ENCODE results near the gene CHRNA5. TPM values are rescaled to one million over a fixed set of nuclear protein-coding genes. Genes with fewer than 3 reads are reported as not detected.
A peak's percentile ranks its signal among the peaks of the same experiment; 100 is the strongest.
"Not testable (repeated sequence)": the region's sequence is repeated elsewhere in the genome, so short reads cannot be mapped to it uniquely, and the experiment has no call there.

Gene CHRNA5
- total RNA-seq, 1 experiment from 2014 or later, result not detected

- H3K4me3 ChIP-seq (ENCODE audit: low read length), result no peak overlapping the region
- no peaks in the 10 kb centered on the region for H3K9me2 ChIP-seq (replicated peaks; ENCODE audit: insufficient read depth, low read length)
- no peak for DNase-seq
- H3K9ac ChIP-seq (ENCODE audit: low read length), result no peak overlapping the region
- H3K79me2 ChIP-seq (ENCODE audit: low read length), result no peaks in the 10 kb centered on the region
- H3K36me3 ChIP-seq (ENCODE audit: insufficient read depth, low read length), result no peaks in the 10 kb centered on the region
- H3K4me2 ChIP-seq (ENCODE audit: low read depth, low read length, poor library complexity, severe bottlenecking), result no peak overlapping the region
- H3K27ac ChIP-seq (ENCODE audit: low read length), result no peak overlapping the region
- no peaks in the 10 kb centered on the region for H4K20me1 ChIP-seq (ENCODE audit: insufficient read depth, low read depth, low read length)
- no peak overlapping the region for H2AFZ ChIP-seq (ENCODE audit: low read length)
- no peaks in the 10 kb centered on the region for H3K9me3 ChIP-seq (ENCODE audit: low read length)
- H3K27me3 ChIP-seq (ENCODE audit: low read length), result no peaks in the 10 kb centered on the region
- no peaks in the 10 kb centered on the region for H3K4me1 ChIP-seq (ENCODE audit: low read length)
Measured at GRCh38 chr15:78605201-78605600, 39.9 kb downstream of the CHRNA5 start.

- Histone ChIP-seq H2AFZ (ENCODE audit: low read length) (no peak overlapping the region), H3K4me1 (ENCODE audit: low read length) (no peaks in the 10 kb centered on the region), H3K9me2 (replicated peaks; ENCODE audit: insufficient read depth, low read length) (no peaks in the 10 kb centered on the region), H3K4me3 (ENCODE audit: low read length) (no peak overlapping the region), H4K20me1 (ENCODE audit: insufficient read depth, low read depth, low read length) (no peaks in the 10 kb centered on the region), H3K9ac (ENCODE audit: low read length) (no peak overlapping the region), H3K9me3 (ENCODE audit: low read length) (no peaks in the 10 kb centered on the region), H3K27ac (ENCODE audit: low read length) (no peak overlapping the region), H3K27me3 (ENCODE audit: low read length) (no peaks in the 10 kb centered on the region), H3K79me2 (ENCODE audit: low read length) (no peaks in the 10 kb centered on the region), H3K36me3 (ENCODE audit: insufficient read depth, low read length) (no peaks in the 10 kb centered on the region), H3K4me2 (ENCODE audit: low read depth, low read length, poor library complexity, severe bottlenecking) (no peak overlapping the region)
- peak; percentile 33 for DNase-seq
Measured at GRCh38 chr15:78605680-78606079, 40.4 kb downstream of the CHRNA5 start.

- H4K20me1 ChIP-seq (ENCODE audit: insufficient read depth, low read depth, low read length); H3K9ac ChIP-seq (ENCODE audit: low read length); H2AFZ ChIP-seq (ENCODE audit: low read length); H3K79me2 ChIP-seq (ENCODE audit: low read length); H3K36me3 ChIP-seq (ENCODE audit: insufficient read depth, low read length); H3K27me3 ChIP-seq (ENCODE audit: low read length); H3K9me2 ChIP-seq (replicated peaks; ENCODE audit: insufficient read depth, low read length); H3K4me1 ChIP-seq (ENCODE audit: low read length); H3K4me3 ChIP-seq (ENCODE audit: low read length); H3K9me3 ChIP-seq (ENCODE audit: low read length); H3K4me2 ChIP-seq (ENCODE audit: low read depth, low read length, poor library complexity, severe bottlenecking); H3K27ac ChIP-seq (ENCODE audit: low read length); DNase-seq: not testable (repeated sequence)
Measured at GRCh38 chr15:78609551-78609950, 44.2 kb downstream of the CHRNA5 start.

- Histone ChIP-seq H3K4me3 (ENCODE audit: low read length) (no peak overlapping the region), H3K79me2 (ENCODE audit: low read length) (no peaks in the 10 kb centered on the region), H4K20me1 (ENCODE audit: insufficient read depth, low read depth, low read length) (no peaks in the 10 kb centered on the region), H3K4me2 (ENCODE audit: low read depth, low read length, poor library complexity, severe bottlenecking) (no peak overlapping the region), H3K9me2 (replicated peaks; ENCODE audit: insufficient read depth, low read length) (no peaks in the 10 kb centered on the region), H3K27me3 (ENCODE audit: low read length) (no peaks in the 10 kb centered on the region), H3K9ac (ENCODE audit: low read length) (no peak overlapping the region), H3K36me3 (ENCODE audit: insufficient read depth, low read length) (no peaks in the 10 kb centered on the region), H3K27ac (ENCODE audit: low read length) (no peak overlapping the region), H3K4me1 (ENCODE audit: low read length) (no peaks in the 10 kb centered on the region), H3K9me3 (ENCODE audit: low read length) (no peaks in the 10 kb centered on the region), H2AFZ (ENCODE audit: low read length) (no peak overlapping the region)
- DNase-seq, result no peak
Measured at GRCh38 chr15:78614021-78614420, 48.7 kb downstream of the CHRNA5 start.

- H3K27me3 ChIP-seq (ENCODE audit: low read length), result no peaks in the 10 kb centered on the region
- no peak overlapping the region for H3K9ac ChIP-seq (ENCODE audit: low read length)
- H3K4me1 ChIP-seq (ENCODE audit: low read length), result no peaks in the 10 kb centered on the region
- no peaks in the 10 kb centered on the region for H4K20me1 ChIP-seq (ENCODE audit: insufficient read depth, low read depth, low read length)
- H3K9me2 ChIP-seq (replicated peaks; ENCODE audit: insufficient read depth, low read length), result no peaks in the 10 kb centered on the region
- no peaks in the 10 kb centered on the region for H3K36me3 ChIP-seq (ENCODE audit: insufficient read depth, low read length)
- no peak overlapping the region for H2AFZ ChIP-seq (ENCODE audit: low read length)
- H3K79me2 ChIP-seq (ENCODE audit: low read length), result no peaks in the 10 kb centered on the region
- no peak overlapping the region for H3K4me2 ChIP-seq (ENCODE audit: low read depth, low read length, poor library complexity, severe bottlenecking)
- no peak overlapping the region for H3K27ac ChIP-seq (ENCODE audit: low read length)
- H3K9me3 ChIP-seq (ENCODE audit: low read length), result no peaks in the 10 kb centered on the region
- H3K4me3 ChIP-seq (ENCODE audit: low read length), result no peak overlapping the region
- DNase-seq, result no peak
Measured at GRCh38 chr15:78615151-78615589, 49.9 kb downstream of the CHRNA5 start.

- no peaks in the 10 kb centered on the region for H3K27me3 ChIP-seq (ENCODE audit: low read length)
- no peak for DNase-seq
Measured at GRCh38 chr15:78616506-78616905, 51.2 kb downstream of the CHRNA5 start.

GRCh38 chr15:78617076-78617475 is 51.8 kb downstream of the CHRNA5 start:
- DNase-seq, result no peak
- H3K9me3 ChIP-seq (ENCODE audit: low read length), result no peaks in the 10 kb centered on the region
- H3K27ac ChIP-seq (ENCODE audit: low read length), result no peak overlapping the region
- H3K4me2 ChIP-seq (ENCODE audit: low read depth, low read length, poor library complexity, severe bottlenecking), result no peak overlapping the region
- H3K79me2 ChIP-seq (ENCODE audit: low read length), result no peaks in the 10 kb centered on the region
- no peaks in the 10 kb centered on the region for H3K36me3 ChIP-seq (ENCODE audit: insufficient read depth, low read length)
- H3K9ac ChIP-seq (ENCODE audit: low read length), result no peak overlapping the region
- H2AFZ ChIP-seq (ENCODE audit: low read length), result no peak overlapping the region
- H3K4me3 ChIP-seq (ENCODE audit: low read length), result no peak overlapping the region
- H3K27me3 ChIP-seq (ENCODE audit: low read length), result no peaks in the 10 kb centered on the region
- H3K4me1 ChIP-seq (ENCODE audit: low read length), result no peaks in the 10 kb centered on the region
- no peaks in the 10 kb centered on the region for H4K20me1 ChIP-seq (ENCODE audit: insufficient read depth, low read depth, low read length)
- H3K9me2 ChIP-seq (replicated peaks; ENCODE audit: insufficient read depth, low read length), result no peaks in the 10 kb centered on the region

More at GRCh38 chr15:78616506-78616905, 51.2 kb downstream of the CHRNA5 start:
- Histone ChIP-seq H3K4me3 (ENCODE audit: low read length) (no peak overlapping the region), H3K9me3 (ENCODE audit: low read length) (no peaks in the 10 kb centered on the region), H4K20me1 (ENCODE audit: insufficient read depth, low read depth, low read length) (no peaks in the 10 kb centered on the region), H3K4me1 (ENCODE audit: low read length) (no peaks in the 10 kb centered on the region), H3K4me2 (ENCODE audit: low read depth, low read length, poor library complexity, severe bottlenecking) (no peak overlapping the region), H2AFZ (ENCODE audit: low read length) (no peak overlapping the region), H3K9me2 (replicated peaks; ENCODE audit: insufficient read depth, low read length) (no peaks in the 10 kb centered on the region), H3K9ac (ENCODE audit: low read length) (no peak overlapping the region), H3K36me3 (ENCODE audit: insufficient read depth, low read length) (no peaks in the 10 kb centered on the region), H3K27ac (ENCODE audit: low read length) (no peak overlapping the region), H3K79me2 (ENCODE audit: low read length) (no peaks in the 10 kb centered on the region)

GRCh38 chr15:78617516-78617915 is 52.2 kb downstream of the CHRNA5 start:
- Histone ChIP-seq H4K20me1 (ENCODE audit: insufficient read depth, low read depth, low read length) (no peaks in the 10 kb centered on the region), H3K4me2 (ENCODE audit: low read depth, low read length, poor library complexity, severe bottlenecking) (no peak overlapping the region), H3K9me2 (replicated peaks; ENCODE audit: insufficient read depth, low read length) (no peaks in the 10 kb centered on the region), H3K4me3 (ENCODE audit: low read length) (no peak overlapping the region), H2AFZ (ENCODE audit: low read length) (no peak overlapping the region), H3K36me3 (ENCODE audit: insufficient read depth, low read length) (no peaks in the 10 kb centered on the region), H3K27me3 (ENCODE audit: low read length) (no peaks in the 10 kb centered on the region), H3K9ac (ENCODE audit: low read length) (no peak overlapping the region), H3K27ac (ENCODE audit: low read length) (no peak overlapping the region), H3K79me2 (ENCODE audit: low read length) (no peaks in the 10 kb centered on the region), H3K9me3 (ENCODE audit: low read length) (no peaks in the 10 kb centered on the region), H3K4me1 (ENCODE audit: low read length) (no peaks in the 10 kb centered on the region)
- DNase-seq, result no peak

GRCh38 chr15:78618064-78618463 is 52.7 kb downstream of the CHRNA5 start:
- DNase-seq, result no peak
- no peak overlapping the region for H3K4me3 ChIP-seq (ENCODE audit: low read length)
- no peak overlapping the region for H3K27ac ChIP-seq (ENCODE audit: low read length)

More at GRCh38 chr15:78618064-78618463, 52.7 kb downstream of the CHRNA5 start:
- H3K4me1 ChIP-seq (ENCODE audit: low read length), result no peaks in the 10 kb centered on the region
- no peak overlapping the region for H2AFZ ChIP-seq (ENCODE audit: low read length)
- no peaks in the 10 kb centered on the region for H4K20me1 ChIP-seq (ENCODE audit: insufficient read depth, low read depth, low read length)
- H3K9ac ChIP-seq (ENCODE audit: low read length), result no peak overlapping the region
- H3K36me3 ChIP-seq (ENCODE audit: insufficient read depth, low read length), result no peaks in the 10 kb centered on the region
- H3K27me3 ChIP-seq (ENCODE audit: low read length), result no peaks in the 10 kb centered on the region
- H3K4me2 ChIP-seq (ENCODE audit: low read depth, low read length, poor library complexity, severe bottlenecking), result no peak overlapping the region
- H3K9me3 ChIP-seq (ENCODE audit: low read length), result no peaks in the 10 kb centered on the region
- no peaks in the 10 kb centered on the region for H3K79me2 ChIP-seq (ENCODE audit: low read length)
- no peaks in the 10 kb centered on the region for H3K9me2 ChIP-seq (replicated peaks; ENCODE audit: insufficient read depth, low read length)
